ENCODE data around the gene VPS37C. TPM values are rescaled to one million over a fixed set of nuclear protein-coding genes. Genes with fewer than 3 reads are reported as not detected.
A peak's percentile ranks its signal among the peaks of the same experiment; 100 is the strongest.

Gene VPS37C
- total RNA-seq, 1 experiment from 2014 or later, result 23.4 TPM

DNA sequence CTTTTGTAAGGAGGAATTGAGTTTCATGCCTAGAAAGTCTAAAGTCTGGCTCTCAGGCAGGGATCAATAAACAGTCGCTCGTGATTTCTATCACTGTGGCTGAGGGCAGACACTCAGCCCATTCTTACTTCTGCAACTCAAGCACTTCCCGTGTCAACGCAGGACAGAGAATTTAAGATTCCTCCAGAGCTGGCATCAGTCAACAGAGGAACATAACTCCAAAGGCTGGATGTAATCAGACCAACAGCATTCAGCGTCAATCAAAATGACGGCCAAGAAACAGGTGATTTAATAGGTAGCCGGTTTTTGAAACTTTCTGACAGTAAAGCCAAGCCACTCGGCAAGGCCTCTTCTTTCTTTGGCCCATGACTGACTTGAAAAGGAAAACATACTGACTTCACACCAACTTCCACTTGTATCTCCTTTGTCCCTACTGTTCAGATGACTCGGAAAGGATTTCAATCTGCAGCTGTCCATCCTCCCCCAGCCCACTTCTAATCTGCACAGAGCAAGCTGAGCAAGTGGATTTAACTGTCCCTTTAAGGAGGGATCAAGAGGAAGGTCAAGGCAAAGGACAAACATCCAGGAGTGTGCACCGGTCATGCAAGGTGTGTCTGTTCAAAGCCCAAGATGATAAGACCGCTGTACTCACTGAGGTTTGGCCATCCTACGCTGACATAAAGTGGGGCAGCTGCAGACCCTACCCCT, 9.5 kb downstream of the VPS37C start:
- 0 out of 2 replicates have a peak overlapping the region, but pooled peaks have one; percentile 10 for H3K27ac Mint-ChIP-seq
- no peaks in the 10 kb centered on the region for H3K9me3 Mint-ChIP-seq
- H3K4me3 Mint-ChIP-seq, result no peak overlapping the region
- ChIA-PET CTCF (interaction anchor here (0.9 to 1.5 kb wide), 4 partner anchors 8 to 201 kb away, joined by 3 to 5 read pairs (median 4); no protein-coding TSS in a partner anchor), POLR2A (no interaction called here)
- no peak for ATAC-seq
- H3K27me3 Mint-ChIP-seq (ENCODE audit: low read depth), result no peaks in the 10 kb centered on the region
- peaks cover 14% of the 10 kb centered on the region for H3K36me3 Mint-ChIP-seq
- peaks cover 53% of the 10 kb centered on the region for H3K4me1 Mint-ChIP-seq
- no peak for DNase-seq (ENCODE audit: low spot score)
- TF ChIP-seq, protein P1, sequence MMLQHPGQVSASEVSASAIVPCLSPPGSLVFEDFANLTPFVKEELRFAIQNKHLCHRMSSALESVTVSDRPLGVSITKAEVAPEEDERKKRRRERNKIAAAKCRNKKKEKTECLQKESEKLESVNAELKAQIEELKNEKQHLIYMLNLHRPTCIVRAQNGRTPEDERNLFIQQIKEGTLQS (CRISPR knock-in tag; conservative IDR thresholded peaks at IDR 0.05), result no peak
- TF ChIP-seq ZNF263 (CRISPR knock-in tag; IDR thresholded peaks at IDR 0.05; ENCODE audit: low read depth) (no peak), ZNF219 (CRISPR knock-in tag; IDR thresholded peaks at IDR 0.05; ENCODE audit: borderline replicate concordance) (no peak), TEAD1 (CRISPR knock-in tag; IDR thresholded peaks at IDR 0.05) (no peak), ZNF423 (CRISPR knock-in tag; IDR thresholded peaks at IDR 0.05) (no peak), EMX1 (CRISPR knock-in tag; IDR thresholded peaks at IDR 0.05) (no peak), CREB1 (CRISPR knock-in tag; IDR thresholded peaks at IDR 0.05) (no peak), ZNF396 (CRISPR knock-in tag; IDR thresholded peaks at IDR 0.05; ENCODE audit: borderline replicate concordance) (no peak), ESRRA (CRISPR knock-in tag; IDR thresholded peaks at IDR 0.05; ENCODE audit: borderline replicate concordance) (no peak), NFYB (CRISPR knock-in tag; conservative IDR thresholded peaks at IDR 0.05; ENCODE audit: low read depth) (no peak)
- TF ChIP-seq, protein P2, sequence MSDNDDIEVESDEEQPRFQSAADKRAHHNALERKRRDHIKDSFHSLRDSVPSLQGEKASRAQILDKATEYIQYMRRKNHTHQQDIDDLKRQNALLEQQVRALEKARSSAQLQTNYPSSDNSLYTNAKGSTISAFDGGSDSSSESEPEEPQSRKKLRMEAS (CRISPR knock-in tag; IDR thresholded peaks at IDR 0.05), result no peak
- TF ChIP-seq, protein P3, sequence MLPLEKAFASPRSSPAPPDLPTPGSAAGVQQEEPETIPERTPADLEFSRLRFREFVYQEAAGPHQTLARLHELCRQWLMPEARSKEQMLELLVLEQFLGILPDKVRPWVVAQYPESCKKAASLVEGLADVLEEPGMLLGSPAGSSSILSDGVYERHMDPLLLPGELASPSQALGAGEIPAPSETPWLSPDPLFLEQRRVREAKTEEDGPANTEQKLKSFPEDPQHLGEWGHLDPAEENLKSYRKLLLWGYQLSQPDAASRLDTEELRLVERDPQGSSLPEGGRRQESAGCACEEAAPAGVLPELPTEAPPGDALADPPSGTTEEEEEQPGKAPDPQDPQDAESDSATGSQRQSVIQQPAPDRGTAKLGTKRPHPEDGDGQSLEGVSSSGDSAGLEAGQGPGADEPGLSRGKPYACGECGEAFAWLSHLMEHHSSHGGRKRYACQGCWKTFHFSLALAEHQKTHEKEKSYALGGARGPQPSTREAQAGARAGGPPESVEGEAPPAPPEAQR (CRISPR knock-in tag; IDR thresholded peaks at IDR 0.05), result no peak
- TF ChIP-seq, protein P4, sequence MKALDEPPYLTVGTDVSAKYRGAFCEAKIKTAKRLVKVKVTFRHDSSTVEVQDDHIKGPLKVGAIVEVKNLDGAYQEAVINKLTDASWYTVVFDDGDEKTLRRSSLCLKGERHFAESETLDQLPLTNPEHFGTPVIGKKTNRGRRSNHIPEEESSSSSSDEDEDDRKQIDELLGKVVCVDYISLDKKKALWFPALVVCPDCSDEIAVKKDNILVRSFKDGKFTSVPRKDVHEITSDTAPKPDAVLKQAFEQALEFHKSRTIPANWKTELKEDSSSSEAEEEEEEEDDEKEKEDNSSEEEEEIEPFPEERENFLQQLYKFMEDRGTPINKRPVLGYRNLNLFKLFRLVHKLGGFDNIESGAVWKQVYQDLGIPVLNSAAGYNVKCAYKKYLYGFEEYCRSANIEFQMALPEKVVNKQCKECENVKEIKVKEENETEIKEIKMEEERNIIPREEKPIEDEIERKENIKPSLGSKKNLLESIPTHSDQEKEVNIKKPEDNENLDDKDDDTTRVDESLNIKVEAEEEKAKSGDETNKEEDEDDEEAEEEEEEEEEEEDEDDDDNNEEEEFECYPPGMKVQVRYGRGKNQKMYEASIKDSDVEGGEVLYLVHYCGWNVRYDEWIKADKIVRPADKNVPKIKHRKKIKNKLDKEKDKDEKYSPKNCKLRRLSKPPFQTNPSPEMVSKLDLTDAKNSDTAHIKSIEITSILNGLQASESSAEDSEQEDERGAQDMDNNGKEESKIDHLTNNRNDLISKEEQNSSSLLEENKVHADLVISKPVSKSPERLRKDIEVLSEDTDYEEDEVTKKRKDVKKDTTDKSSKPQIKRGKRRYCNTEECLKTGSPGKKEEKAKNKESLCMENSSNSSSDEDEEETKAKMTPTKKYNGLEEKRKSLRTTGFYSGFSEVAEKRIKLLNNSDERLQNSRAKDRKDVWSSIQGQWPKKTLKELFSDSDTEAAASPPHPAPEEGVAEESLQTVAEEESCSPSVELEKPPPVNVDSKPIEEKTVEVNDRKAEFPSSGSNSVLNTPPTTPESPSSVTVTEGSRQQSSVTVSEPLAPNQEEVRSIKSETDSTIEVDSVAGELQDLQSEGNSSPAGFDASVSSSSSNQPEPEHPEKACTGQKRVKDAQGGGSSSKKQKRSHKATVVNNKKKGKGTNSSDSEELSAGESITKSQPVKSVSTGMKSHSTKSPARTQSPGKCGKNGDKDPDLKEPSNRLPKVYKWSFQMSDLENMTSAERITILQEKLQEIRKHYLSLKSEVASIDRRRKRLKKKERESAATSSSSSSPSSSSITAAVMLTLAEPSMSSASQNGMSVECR (CRISPR knock-in tag; IDR thresholded peaks at IDR 0.05; ENCODE audit: borderline replicate concordance), result no peak
- TF ChIP-seq, protein P5, sequence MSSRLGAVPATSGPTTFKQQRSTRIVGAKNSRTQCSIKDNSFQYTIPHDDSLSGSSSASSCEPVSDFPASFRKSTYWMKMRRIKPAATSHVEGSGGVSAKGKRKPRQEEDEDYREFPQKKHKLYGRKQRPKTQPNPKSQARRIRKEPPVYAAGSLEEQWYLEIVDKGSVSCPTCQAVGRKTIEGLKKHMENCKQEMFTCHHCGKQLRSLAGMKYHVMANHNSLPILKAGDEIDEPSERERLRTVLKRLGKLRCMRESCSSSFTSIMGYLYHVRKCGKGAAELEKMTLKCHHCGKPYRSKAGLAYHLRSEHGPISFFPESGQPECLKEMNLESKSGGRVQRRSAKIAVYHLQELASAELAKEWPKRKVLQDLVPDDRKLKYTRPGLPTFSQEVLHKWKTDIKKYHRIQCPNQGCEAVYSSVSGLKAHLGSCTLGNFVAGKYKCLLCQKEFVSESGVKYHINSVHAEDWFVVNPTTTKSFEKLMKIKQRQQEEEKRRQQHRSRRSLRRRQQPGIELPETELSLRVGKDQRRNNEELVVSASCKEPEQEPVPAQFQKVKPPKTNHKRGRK (CRISPR knock-in tag; IDR thresholded peaks at IDR 0.05; ENCODE audit: borderline replicate concordance), result no peak
- TF ChIP-seq, protein P6, sequence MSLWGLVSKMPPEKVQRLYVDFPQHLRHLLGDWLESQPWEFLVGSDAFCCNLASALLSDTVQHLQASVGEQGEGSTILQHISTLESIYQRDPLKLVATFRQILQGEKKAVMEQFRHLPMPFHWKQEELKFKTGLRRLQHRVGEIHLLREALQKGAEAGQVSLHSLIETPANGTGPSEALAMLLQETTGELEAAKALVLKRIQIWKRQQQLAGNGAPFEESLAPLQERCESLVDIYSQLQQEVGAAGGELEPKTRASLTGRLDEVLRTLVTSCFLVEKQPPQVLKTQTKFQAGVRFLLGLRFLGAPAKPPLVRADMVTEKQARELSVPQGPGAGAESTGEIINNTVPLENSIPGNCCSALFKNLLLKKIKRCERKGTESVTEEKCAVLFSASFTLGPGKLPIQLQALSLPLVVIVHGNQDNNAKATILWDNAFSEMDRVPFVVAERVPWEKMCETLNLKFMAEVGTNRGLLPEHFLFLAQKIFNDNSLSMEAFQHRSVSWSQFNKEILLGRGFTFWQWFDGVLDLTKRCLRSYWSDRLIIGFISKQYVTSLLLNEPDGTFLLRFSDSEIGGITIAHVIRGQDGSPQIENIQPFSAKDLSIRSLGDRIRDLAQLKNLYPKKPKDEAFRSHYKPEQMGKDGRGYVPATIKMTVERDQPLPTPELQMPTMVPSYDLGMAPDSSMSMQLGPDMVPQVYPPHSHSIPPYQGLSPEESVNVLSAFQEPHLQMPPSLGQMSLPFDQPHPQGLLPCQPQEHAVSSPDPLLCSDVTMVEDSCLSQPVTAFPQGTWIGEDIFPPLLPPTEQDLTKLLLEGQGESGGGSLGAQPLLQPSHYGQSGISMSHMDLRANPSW (CRISPR knock-in tag; conservative IDR thresholded peaks at IDR 0.05; ENCODE audit: low read depth), result no peak
- TF ChIP-seq, protein P7, sequence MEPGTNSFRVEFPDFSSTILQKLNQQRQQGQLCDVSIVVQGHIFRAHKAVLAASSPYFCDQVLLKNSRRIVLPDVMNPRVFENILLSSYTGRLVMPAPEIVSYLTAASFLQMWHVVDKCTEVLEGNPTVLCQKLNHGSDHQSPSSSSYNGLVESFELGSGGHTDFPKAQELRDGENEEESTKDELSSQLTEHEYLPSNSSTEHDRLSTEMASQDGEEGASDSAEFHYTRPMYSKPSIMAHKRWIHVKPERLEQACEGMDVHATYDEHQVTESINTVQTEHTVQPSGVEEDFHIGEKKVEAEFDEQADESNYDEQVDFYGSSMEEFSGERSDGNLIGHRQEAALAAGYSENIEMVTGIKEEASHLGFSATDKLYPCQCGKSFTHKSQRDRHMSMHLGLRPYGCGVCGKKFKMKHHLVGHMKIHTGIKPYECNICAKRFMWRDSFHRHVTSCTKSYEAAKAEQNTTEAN (CRISPR knock-in tag; IDR thresholded peaks at IDR 0.05), result no peak
- TF ChIP-seq, protein P8, sequence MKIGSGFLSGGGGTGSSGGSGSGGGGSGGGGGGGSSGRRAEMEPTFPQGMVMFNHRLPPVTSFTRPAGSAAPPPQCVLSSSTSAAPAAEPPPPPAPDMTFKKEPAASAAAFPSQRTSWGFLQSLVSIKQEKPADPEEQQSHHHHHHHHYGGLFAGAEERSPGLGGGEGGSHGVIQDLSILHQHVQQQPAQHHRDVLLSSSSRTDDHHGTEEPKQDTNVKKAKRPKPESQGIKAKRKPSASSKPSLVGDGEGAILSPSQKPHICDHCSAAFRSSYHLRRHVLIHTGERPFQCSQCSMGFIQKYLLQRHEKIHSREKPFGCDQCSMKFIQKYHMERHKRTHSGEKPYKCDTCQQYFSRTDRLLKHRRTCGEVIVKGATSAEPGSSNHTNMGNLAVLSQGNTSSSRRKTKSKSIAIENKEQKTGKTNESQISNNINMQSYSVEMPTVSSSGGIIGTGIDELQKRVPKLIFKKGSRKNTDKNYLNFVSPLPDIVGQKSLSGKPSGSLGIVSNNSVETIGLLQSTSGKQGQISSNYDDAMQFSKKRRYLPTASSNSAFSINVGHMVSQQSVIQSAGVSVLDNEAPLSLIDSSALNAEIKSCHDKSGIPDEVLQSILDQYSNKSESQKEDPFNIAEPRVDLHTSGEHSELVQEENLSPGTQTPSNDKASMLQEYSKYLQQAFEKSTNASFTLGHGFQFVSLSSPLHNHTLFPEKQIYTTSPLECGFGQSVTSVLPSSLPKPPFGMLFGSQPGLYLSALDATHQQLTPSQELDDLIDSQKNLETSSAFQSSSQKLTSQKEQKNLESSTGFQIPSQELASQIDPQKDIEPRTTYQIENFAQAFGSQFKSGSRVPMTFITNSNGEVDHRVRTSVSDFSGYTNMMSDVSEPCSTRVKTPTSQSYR (CRISPR knock-in tag; IDR thresholded peaks at IDR 0.05), result no peak
- TF ChIP-seq, protein P9, sequence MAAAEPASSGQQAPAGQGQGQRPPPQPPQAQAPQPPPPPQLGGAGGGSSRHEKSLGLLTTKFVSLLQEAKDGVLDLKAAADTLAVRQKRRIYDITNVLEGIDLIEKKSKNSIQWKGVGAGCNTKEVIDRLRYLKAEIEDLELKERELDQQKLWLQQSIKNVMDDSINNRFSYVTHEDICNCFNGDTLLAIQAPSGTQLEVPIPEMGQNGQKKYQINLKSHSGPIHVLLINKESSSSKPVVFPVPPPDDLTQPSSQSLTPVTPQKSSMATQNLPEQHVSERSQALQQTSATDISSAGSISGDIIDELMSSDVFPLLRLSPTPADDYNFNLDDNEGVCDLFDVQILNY (CRISPR knock-in tag; IDR thresholded peaks at IDR 0.05), result no peak
